Measurements from ENCODE around the gene CNNM4.

The CNNM4 gene

DNA sequence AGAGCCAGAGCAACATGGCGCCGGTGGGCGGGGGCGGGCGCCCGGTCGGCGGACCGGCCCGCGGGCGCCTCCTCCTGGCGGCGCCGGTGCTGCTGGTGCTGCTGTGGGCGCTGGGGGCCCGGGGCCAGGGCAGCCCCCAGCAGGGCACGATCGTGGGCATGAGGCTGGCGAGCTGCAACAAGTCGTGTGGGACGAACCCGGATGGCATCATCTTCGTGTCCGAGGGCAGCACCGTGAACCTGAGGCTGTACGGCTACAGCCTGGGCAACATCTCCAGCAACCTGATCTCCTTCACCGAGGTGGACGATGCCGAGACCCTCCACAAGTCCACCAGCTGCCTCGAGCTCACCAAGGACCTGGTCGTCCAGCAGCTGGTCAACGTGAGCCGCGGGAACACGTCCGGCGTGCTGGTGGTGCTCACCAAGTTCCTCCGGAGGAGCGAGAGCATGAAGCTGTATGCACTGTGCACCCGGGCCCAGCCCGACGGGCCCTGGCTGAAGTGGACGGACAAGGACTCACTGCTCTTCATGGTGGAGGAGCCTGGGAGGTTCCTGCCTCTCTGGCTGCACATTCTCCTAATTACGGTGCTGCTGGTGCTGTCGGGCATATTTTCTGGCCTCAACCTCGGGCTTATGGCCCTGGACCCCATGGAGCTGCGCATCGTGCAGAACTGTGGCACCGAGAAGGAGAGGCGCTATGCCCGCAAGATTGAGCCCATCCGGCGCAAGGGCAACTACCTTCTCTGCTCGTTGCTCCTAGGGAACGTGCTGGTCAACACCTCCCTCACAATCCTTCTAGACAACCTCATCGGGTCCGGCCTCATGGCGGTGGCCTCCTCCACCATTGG, 507 bp downstream of the CNNM4 start:
- no peak for DNase-seq

DNA sequence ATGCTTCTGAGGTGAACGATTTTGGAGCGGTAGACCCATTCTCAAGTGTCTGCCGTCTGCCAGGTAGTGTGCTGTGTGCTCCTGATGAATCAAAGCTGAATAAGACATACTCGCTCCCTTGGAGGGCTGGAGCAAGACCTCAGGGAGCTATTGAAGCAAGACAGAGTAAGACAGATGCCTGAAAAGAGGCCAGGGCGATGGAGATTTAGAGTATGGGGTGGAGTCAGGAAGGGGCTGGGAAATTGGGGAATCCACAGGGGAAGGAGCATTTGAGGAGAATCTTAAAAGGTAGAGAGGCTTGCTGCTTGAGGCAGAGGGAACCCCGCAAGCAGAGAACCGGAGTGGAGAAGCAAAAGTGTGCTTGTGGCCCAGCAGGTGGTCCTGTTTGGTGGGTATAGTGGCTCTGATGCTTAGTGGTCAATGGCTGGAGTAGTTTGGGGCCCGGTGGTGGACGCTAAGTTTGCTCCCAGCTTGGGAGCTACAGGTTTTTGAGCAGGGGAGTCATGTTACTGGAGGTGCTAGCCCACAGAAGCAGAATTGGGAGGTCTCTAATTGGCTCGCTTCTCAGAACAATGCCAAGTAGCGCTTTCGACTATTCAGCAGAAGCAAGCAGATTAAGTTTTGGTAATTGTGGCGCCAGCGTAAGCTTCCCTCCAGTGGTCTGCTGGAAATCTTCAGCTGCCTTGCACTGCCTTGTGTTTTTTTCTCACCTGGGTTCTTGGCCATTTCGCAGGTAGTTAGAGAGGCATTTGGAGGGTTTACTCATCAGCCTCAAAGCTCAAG, 2.0 kb downstream of the CNNM4 start:
- peak; percentile 29 for DNase-seq

DNA sequence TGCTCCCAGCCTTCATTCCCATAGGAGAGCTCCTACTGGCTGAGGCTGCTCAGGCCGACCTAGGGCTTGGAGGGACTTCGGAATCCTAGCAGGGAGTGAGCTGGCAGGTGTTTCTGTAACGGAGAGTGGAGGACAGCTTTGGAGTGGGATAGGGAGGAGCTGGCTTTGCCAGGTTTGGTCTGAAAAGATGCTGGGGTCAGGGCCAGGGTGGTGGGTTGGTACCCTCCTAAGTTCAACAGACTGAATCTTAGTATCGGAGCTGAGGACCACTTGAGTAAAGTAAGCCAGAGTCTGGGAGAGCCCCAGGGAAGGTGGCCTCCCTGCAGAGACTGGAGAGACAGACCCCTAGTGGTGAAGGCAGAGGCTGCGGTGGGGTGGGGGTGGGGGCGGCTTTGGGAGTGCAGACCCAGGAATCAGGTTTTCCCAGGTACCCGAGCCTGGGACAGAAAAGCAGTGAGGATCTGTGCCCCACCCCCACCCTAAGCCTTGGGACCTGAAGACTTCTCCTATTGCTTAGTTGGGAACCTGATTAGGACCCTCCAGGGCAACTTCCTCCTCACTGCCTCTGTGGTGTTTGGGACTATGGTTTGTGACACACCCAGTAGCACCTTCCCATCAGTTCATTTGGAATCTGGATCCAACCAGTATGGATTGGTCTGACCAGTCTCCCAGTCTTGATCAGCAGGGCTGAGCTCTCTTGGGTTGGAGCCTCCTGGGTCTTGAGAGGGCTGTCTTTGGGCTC, 3.0 kb downstream of the CNNM4 start:
- no peak for DNase-seq

DNA sequence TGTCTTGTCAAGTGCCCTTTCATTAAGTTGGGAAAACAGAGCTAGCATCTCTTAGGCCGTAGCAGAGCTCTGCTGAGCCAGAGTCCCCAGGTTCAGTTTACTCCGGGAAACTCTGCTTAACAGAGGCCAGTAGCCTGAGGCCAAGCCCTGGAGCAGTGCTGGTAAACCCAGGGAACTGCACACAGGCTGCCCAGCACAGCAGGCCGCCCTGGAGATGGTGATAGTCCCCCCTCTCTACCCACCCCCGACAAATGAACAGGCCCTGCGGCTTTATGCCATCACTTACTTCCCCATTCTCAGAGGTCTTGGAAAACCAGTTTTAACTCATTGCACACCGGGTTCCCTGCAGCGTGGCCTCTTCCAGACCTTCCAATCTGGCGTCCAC, 3.5 kb downstream of the CNNM4 start:
- no peak for DNase-seq

DNA sequence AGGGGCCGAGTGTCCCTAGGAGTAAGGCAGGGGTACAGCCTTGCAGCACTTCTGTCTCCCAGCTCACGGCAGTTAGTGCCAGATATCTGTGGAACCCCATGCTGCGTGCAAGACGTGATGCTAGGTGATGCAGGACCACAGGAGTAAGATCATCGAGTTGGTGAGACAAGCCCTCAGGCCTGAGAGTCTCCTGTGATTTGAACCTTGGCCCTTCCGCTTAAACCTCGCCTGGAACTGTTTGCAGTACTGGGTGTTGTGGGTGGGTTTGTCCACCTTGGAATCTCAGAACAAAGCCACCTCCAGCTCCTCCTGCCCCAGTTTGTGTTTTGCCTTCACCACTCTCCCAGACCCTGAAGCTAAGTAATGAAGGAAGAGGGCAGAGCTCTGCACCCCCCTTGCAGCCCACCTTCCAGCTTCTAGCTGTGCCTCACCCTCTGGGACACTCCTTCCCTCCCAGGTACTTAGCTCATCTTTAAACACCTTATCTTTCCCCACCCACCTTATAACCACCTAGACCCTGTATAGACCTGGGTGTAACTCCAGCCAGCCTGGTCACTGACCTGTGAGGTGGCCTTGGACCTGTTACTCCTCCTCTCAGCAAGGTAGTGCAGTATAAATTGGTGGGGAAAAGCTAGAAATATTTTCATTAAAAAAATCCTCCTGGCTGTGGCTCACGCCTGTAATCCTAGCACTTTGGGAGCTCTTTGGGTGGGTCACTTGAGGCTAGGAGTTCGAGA, 6.6 kb downstream of the CNNM4 start:
- no peak for DNase-seq

DNA sequence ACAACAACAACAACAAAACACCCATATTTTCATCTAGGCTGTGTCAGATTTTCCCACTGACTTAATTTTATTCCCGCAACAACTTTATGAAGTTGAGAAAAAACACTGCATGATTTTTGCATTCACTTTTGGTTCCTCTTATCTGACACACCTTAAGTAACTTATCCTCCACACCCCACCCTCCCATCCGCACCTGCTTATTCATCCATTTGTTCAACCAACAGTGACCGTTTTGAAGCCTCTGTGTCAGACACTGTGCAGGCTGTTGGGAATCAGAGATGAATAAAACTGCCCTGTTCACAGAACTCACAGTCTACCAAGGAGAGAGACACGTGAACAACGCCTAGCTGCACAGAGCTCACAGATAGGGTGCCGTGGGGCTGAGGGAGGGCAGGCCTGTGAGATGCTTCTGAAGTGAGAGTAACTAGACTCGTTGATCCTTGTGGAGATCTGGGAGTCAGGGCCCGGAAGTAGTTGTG, 7.4 kb downstream of the CNNM4 start:
- DNase-seq, result no peak

DNA sequence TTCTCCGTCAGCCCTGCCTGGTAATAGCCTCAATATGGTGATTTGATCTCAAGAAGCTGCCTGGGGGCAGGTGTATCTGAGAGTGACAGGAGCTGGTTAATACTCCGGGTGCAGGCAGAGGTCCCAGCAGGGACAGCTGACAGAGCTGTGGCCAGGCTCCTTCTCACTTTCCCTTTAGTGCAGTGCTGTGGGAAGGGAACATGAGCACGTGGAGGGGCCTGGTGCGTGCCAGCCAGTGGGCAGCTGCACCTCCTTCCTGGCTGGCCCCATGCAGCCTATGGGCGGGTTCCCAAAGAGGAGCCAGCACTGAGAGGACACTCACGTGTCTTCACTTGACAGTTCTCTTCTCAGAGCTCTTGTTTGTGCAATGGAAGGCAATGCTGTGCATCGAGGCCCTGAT, 9.1 kb downstream of the CNNM4 start:
- DNase-seq, result no peak

DNA sequence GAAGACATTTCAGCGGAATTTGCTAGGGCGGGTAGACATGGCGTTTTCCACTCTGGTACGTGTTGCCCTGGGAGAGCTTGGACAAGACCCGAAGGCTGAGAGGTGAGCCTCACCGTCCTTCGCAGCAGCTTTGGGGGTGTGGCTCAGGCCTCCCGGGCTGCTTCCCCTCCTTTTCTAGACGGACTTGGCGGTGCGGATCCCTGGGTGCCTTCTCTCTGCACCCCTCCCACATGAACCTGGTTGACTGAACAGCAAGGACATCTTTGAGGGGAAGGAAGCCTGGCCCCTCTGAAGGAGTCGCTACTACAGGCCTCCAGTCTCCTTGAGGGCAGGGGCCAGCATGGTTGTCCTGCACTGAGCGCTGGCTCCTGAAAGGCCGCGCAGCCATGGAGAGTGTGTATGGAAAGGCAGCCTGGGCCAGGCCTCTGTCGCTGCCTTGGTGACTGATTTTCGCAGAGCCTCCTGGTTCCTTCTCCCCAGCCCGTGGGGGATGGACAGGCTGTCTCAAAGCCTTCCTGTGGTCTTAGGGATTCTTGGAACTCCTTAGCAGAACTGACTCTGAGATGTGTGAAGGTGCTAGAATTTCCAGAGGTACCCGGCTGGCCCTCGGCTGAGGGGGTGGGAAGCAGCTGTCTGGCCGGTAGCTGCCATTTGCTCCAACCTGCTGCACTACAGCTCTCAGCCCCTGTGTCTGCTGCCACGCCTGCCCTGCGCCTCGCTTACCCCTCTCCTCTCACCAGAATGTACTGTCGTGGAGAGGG, 9.9 kb downstream of the CNNM4 start:
- DNase-seq, result no peak

DNA sequence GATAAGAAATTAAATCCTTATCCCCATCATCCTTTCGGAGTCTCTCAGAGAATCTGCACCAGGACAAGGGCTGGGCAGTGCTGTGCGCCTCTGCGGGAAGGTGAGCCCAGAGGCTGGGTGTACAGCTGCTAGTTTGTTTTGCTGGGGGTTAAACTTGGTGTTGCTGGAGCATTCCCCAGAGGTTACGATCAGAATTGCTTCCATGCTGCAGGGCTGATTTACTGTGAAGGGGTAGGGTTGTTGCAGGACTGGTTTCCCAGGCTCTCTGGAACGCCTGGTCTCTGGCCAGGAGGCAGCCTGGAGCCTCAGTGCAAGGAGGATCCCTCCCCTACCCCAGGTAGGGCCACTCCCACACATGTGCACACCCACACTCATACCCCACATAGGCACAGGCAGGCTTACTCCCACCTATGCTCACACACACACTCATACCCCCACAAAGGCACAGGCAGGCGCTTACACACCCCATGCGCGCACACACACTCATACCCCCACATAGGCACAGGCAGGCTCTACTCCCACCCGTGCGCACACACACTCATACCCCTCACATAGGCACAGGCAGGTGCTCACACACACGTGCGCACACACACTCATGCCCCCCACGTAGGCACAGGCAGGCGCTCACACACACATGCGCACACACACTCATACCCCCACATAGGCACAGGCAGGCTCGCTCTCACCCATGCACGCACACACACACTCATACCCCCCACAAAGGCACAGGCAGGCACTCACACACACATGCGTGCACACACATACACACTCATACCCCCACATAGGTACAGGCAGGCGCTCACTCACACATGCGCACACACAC, 11.3 kb downstream of the CNNM4 start:
- DNase-seq, result no peak

DNA sequence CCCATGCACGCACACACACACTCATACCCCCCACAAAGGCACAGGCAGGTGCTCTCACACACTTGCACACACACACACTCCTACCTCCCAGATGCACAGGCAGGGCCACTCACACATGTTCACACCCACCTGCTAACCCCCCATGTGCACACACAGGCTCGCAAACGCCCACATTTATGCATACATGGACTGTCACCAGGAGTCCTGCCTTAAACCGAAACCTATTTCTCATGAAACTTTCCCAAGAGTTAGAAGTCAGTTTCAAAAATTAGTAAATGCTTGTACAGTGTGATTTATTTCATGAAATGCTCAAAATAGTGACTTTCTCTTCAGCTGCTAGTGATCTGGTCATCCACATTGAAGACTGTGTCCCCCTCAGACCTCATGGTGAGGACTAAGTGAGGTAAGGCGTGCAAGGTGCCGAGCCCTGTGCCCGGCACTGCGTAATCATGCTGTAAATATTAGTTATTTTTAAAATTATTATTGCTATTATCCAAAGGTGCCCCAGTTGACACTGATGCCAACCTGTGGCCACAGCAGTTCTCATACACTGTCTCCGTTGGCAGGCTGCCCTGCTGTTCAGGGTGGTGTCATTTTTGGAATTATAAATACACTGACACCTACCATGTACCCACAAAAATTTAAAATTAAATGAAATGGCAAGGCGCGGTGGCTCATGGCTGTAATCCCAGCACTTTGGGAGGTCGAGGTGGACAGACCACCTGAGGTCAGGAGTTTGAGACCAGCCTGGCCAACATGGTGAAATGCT, 12.4 kb downstream of the CNNM4 start:
- no peak for DNase-seq

DNA sequence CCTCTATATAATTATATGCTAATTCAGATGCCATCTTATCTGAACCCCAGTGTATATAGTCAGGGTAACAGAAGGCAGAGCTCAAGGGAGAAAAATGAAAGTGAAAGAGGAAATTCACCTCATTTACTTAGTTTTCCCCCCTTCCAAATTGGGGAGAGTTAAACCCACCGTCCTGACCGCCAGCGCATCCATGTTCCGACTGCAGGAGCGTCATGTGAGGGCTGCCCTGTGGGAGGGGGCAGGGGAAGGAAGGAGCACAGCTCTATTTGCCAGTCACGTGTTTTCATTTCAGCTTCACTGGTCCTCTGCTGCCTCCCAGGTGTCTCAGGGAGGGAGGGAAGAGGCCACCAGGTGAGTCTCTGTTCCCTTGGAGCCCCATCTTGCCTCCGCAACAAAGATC, 13.2 kb downstream of the CNNM4 start:
- peak; percentile 45 for DNase-seq

DNA sequence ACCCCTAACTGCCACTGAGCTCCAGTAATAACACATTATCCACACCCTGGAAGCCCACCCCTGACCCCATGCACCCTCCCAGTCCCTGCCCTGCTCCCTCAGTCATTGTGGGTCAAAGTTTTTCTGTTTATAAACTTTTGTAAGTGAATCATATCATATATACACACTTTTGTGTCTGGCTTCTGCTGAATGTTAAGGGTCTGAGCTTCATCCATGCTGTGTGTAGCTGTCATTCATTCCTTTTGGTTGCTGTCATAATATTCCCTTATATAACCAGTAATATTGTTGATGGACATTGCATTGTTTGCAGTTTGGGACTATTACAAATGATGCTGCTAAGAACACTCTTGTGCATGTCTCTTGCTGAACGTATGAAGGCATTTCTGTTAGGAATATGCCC, 14.5 kb downstream of the CNNM4 start:
- no peak for DNase-seq

DNA sequence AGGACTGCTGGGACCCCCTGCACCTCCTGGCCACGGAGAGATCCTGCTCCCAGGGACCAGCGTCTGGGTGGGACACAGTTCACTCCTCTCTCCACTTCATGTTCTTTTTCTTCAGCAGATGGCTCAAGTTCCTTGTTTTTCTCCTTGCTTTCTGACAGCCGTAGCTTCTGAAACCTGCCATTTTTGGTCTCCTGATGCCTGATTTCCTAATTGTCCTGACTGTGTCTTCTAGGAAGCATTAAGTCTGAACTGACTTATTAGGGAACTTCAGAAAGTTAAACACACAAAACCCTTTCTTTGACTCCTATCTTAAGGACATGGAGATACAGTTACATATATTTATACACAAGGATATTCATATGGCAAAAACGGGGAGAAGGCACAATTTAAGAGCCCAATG, 22.7 kb downstream of the CNNM4 start:
- DNase-seq, result no peak

DNA sequence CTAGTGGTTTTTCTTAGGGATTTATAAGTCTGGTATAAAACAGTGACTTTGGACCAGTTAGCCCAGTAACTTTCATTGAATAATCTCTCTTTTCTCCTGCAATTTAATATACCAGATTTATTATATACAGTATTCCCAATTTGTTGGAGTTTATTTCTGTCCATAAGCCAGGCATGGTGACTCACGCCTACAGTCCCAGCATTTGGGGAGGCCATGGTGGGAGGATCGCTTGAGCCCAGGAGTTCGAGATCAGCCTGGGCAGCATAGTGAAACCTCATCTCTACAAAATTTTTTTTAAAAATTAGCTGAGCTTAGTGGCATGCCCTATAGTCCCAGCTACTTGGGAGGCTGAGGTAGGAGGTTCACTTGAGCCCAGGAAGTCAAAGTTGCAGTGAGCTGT, 26.7 kb downstream of the CNNM4 start:
- DNase-seq, result no peak

DNA sequence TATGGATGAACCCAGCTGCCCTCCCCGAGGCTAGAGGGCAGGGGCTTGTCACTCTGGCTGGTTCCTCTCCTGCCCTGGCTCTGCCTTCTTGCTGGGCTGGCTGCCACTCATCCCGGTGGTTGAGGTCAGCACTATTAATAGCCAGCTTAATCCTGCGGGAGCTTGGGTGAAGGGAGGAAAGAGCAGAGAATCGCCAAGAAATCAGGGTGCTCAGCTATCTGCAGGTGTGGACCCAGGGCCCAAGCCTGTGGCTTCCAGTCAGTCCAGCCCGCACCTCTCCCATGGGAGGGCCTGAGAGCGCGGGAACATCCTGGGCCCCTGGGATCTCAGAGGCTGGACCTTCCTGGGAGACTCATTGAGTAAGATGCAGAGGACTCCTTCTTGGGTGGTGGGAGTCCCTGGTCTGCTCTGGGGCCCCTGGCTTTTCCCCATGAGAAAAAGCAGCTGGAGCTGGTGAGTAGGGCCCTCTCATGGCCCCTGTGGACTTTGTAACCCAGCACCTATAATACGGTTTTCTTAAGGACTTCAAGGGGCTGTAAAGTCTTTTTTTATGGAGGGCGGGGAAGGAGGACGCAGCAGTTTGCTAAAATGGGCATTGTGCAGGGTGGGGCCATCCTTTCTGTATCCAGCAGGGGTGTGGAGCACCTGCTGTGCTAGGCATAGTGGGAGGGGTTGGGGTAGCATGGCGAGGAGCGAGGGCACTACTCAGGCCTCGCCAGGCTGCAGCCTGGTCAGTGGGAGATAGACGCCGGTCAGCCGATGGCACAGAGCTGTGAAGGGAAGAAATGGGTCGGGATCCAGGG, 27.9 kb downstream of the CNNM4 start:
- DNase-seq, result no peak

DNA sequence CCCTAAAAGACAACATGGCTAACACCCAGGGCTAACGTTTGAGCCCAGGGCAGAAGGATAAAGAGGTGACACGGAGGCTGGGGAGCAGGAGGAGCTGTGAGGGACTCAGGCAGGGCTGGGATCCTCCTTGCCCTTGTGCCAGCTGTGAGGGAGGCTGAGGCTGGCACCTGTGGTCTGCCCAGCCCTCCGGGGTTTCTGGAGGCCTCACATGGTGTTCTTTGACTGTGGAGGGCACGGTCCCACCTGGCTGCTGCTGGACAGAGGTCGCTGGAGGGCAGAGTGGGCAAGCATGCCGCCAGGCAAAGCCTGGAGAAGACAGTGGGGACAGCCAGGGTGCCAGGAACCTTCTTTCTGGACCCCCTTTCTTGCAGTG, 28.5 kb downstream of the CNNM4 start:
- no peak for DNase-seq

DNA sequence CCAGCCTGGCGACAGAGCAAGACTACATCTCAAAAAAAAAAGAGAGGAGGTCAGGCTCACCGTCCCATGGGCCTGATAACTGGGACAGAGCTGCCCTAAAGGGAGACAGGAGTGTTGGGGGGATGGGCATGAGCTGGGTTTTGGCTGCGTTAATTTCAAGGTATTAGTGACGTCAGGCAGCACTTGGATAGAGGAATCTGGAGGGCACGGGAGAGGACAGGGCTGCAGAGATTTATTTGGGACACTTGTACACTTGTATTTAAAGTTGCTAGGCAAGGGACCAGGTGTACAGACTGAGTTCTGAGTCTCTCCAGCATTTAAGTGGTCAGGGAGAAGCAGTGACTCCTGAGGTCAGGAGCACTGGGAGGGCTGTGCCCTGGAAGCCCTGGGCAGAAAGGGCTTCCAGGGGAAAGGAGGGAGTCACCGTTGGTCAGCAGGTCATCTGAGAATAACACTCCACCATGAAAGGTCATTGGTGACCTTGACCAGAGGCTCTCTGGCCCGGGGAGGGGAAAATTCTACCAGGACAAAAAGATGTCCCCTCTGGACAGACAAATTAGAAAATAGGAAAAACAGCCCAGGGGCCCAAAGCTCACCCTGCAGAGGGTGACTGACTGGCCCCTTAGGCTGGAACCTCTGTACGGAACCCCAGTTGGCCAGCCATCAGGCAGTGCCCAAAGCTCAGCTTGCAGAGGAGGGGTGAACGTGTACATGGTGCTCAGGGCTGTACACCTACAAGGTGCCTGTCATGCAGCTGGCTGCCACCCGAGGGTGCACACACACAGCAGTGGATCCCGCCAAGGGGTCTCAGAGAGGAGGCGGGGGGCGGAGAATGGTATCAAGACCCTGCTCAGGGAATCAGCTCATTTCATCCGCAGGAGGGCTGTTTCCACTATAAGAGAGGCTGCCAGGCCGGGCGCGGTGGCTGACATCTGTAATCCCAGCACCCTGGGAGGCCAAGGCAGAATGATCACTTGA, 32.4 kb downstream of the CNNM4 start:
- DNase-seq, result no peak

DNA sequence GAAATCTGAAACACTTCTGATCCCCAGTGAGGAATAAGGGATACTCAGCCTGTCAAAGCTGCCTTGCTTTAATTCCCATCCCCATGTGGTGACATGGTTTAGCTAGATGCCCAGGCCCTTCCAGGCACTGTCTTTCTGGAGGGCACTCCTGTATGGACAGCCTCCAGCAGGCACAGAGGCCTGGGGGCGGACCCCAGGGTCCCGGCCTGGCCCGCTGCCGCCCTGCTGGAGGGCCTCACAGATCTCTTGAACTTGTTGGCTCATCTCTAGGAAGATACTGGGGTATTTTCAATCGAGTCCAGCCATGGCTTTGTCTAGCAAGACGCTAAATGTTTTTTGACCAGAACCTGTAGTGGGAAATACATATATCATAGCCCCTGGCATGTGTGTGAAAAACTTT, 34.4 kb downstream of the CNNM4 start:
- no peak for DNase-seq

Measured in NCI-H2171 (cell line).